Sigmoid colon (tissue), 7 donors: ENCODE results near the gene PLEKHN1. TPM values are rescaled to one million over a fixed set of nuclear protein-coding genes. Genes with fewer than 3 reads are reported as not detected.

Source experiments
- DNase-seq: peaks from one replicate; pipeline ENCODE4 v3.0.0-alpha.2; 2019
- H3K27ac ChIP-seq, 4 donors: fragments of 200-600 bp; sonication (generic); one replicate each; pipeline ENCODE4 v1.5.1; 2016 to 2019; ENCODE audit warnings: mild to moderate bottlenecking in 1 of 4
- H3K27me3 ChIP-seq, 3 donors: fragments of 200-600 bp; sonication (generic); one replicate each; pipeline ENCODE4 v1.5.1; 2019; ENCODE audit warnings: mild to moderate bottlenecking in 1 of 3
- H3K36me3 ChIP-seq, 4 donors: fragments of 200-600 bp; sonication (generic); one replicate each; pipeline ENCODE4 v1.5.1; 2016 to 2019
- H3K4me1 ChIP-seq, 4 donors: fragments of 200-600 bp; sonication (generic); one replicate each; pipeline ENCODE4 v1.5.1; 2017 to 2019
- H3K4me3 ChIP-seq, 4 donors: fragments of 200-600 bp; sonication (generic); one replicate each; pipeline ENCODE4 v1.5.1; 2017 to 2019; ENCODE audit warnings: mild to moderate bottlenecking in 2 of 4, moderate library complexity in 1 of 4
- H3K9me3 ChIP-seq, 4 donors: fragments of 200-600 bp in 3 of 4; sonication (generic) in 3 of 4; one replicate each; pipeline versions ENCODE4 v1.5.1 to v1.6.1; 2013 to 2019
- CTCF ChIP-seq, 4 experiments: fragments of 450-650 bp in 3 of 4; fragments of 200-600 bp in 1 of 4; IDR thresholded peaks; one replicate each; pipeline ENCODE4 v1.5.1; 2016 to 2019; ENCODE audit warnings: antibody characterized with exemption in 4 of 4, mild to moderate bottlenecking in 3 of 4, moderate library complexity in 2 of 4
- EP300 ChIP-seq, 4 donors: sonication (generic); formaldehyde crosslinking; IDR thresholded peaks; one replicate each; pipeline ENCODE4 v1.6.1; 2017; ENCODE audit warnings: antibody characterized with exemption in 4 of 4
- POLR2A ChIP-seq, 2 donors: fragments of 450-650 bp; IDR thresholded peaks; one replicate each; pipeline ENCODE4 v1.6.1; 2016; ENCODE audit warnings: antibody characterized with exemption in 2 of 2, mild to moderate bottlenecking in 2 of 2, moderate library complexity in 2 of 2
- POLR2AphosphoS5 ChIP-seq, 4 donors: sonication (generic); formaldehyde crosslinking; IDR thresholded peaks; one replicate each; pipeline ENCODE4 v1.6.1; 2017; ENCODE audit warnings: antibody characterized with exemption in 4 of 4
- WGBS, 2 donors: extraction: QIAGEN DNeasy Blood & Tissue Kit; methylation state at CpG; one replicate each; pipeline ENCODE4 v1.1.7; 2013; 5-methylcytosine and 5-hydroxymethylcytosine counted together
- intact Hi-C: fragments of 100-400 bp; cut with DNase I; formaldehyde crosslinking; loops from one replicate; pipeline ENCODE4 v1.15.1; 2023
- polyA plus RNA-seq, 3 donors: library from polyadenylated mRNA; stranded (reverse); fragments of 200-250 nt; gene quantifications; one replicate each; pipeline ENCODE4 v1.2.3, GENCODE V29; 2013
- total RNA-seq, 4 donors: library from RNA; depleted of rRNA; stranded (reverse); fragments of >200 nt; gene quantifications; one replicate each; pipeline ENCODE4 v1.1.0, GENCODE V29; 2016
- donor health status: healthy with polysubstance abuse.
- donor health status: Bipolar disorder and iron deficiency.
- donor health status: healthy.

Gene PLEKHN1
- total and polyA plus RNA-seq, 7 donors = 0.46 to 1.5 TPM; not detected in 5

GRCh38 chr1:942411-942821 lies 23.9 kb upstream of the PLEKHN1 start:
- TF ChIP-seq EP300 (IDR thresholded peaks at IDR 0.05) (no peak), CTCF (IDR thresholded peaks at IDR 0.05) (no peak), POLR2AphosphoS5 (IDR thresholded peaks at IDR 0.05) (no peak), POLR2A (IDR thresholded peaks at IDR 0.05) (no peak)
- Histone ChIP-seq H3K4me1 (peaks cover 0 to 40% (median 38%) of the 10 kb centered on the region in 4 donors), H3K9me3 (no peaks in the 10 kb centered on the region), H3K36me3 (peaks cover 0 to 31% (median under 1%) of the 10 kb centered on the region in 4 donors), H3K27ac (peak overlapping the region in 3 of 4 donors; percentile 56 to 75 (median 64)), H3K27me3 (peaks cover 47 to 65% (median 56%) of the 10 kb centered on the region in 3 donors), H3K4me3 (peak overlapping the region in 3 of 4 donors; percentile 19 to 49 (median 42))
- intact Hi-C loops = loop anchor here (5.0 kb wide), 1 partner anchor 35 kb away; no protein-coding TSS in a partner anchor
- no peak for DNase-seq
- 1 to 2% methylated on average over 48 of the region's 48 CpGs for WGBS, 2 donors

GRCh38 chr1:942864-943533 lies 23.3 kb upstream of the PLEKHN1 start:
- peaks cover 0 to 36% (median 4%) of the 10 kb centered on the region in 4 donors for H3K36me3 ChIP-seq
- H3K27ac ChIP-seq = peak overlapping the region in 3 of 4 donors; percentile 56 to 75 (median 64)
- intact Hi-C loops = loop anchor here (5.0 kb wide), 1 partner anchor 36 kb away; no protein-coding TSS in a partner anchor
- peak overlapping the region in 3 of 4 donors; percentile 19 to 49 (median 42) for H3K4me3 ChIP-seq
- 4 to 16% methylated on average over 27 of the region's 27 CpGs for WGBS, 2 donors
- peaks cover 42 to 59% (median 51%) of the 10 kb centered on the region in 3 donors for H3K27me3 ChIP-seq
- TF ChIP-seq POLR2AphosphoS5 (IDR thresholded peaks at IDR 0.05) (peak in 2 of 4 donors; percentile 20 to 21), EP300 (IDR thresholded peaks at IDR 0.05) (no peak), CTCF (IDR thresholded peaks at IDR 0.05) (no peak), POLR2A (IDR thresholded peaks at IDR 0.05) (no peak)
- H3K4me1 ChIP-seq = peaks cover 0 to 40% (median 38%) of the 10 kb centered on the region in 4 donors
- DNase-seq = peak; percentile 86
- no peaks in the 10 kb centered on the region for H3K9me3 ChIP-seq

- intact Hi-C loops = loop anchor here (5.0 kb wide), 1 partner anchor 36 kb away; no protein-coding TSS in a partner anchor
- Histone ChIP-seq H3K36me3 (peaks cover 0 to 44% (median 10%) of the 10 kb centered on the region in 4 donors), H3K4me3 (no peak overlapping the region), H3K27me3 (peaks cover 38 to 52% (median 49%) of the 10 kb centered on the region in 3 donors), H3K9me3 (no peaks in the 10 kb centered on the region), H3K4me1 (peaks cover 0 to 40% (median 38%) of the 10 kb centered on the region in 4 donors), H3K27ac (peak overlapping the region; percentile 40 to 75 (median 60))
- DNase-seq = no peak
- 65 to 76% methylated on average over 27 of the region's 27 CpGs for WGBS, 2 donors
- TF ChIP-seq POLR2AphosphoS5 (IDR thresholded peaks at IDR 0.05) (no peak), CTCF (IDR thresholded peaks at IDR 0.05) (no peak), POLR2A (IDR thresholded peaks at IDR 0.05) (no peak), EP300 (IDR thresholded peaks at IDR 0.05) (no peak)
Measured at GRCh38 chr1:943545-944340, 22.5 kb upstream of the PLEKHN1 start.

- WGBS, 2 donors = 72 to 74% methylated on average over 28 of the region's 28 CpGs
- DNase-seq = no peak
- Histone ChIP-seq H3K27me3 (peaks cover 34 to 43% (median 40%) of the 10 kb centered on the region in 3 donors), H3K9me3 (no peaks in the 10 kb centered on the region), H3K27ac (peak overlapping the region; percentile 40 to 75 (median 60)), H3K36me3 (peaks cover 8 to 53% (median 16%) of the 10 kb centered on the region in 4 donors), H3K4me1 (peaks cover 0 to 37% (median 35%) of the 10 kb centered on the region in 4 donors), H3K4me3 (no peak overlapping the region)
- TF ChIP-seq POLR2A (IDR thresholded peaks at IDR 0.05) (no peak), EP300 (IDR thresholded peaks at IDR 0.05) (no peak), POLR2AphosphoS5 (IDR thresholded peaks at IDR 0.05) (no peak), CTCF (IDR thresholded peaks at IDR 0.05) (no peak)
- intact Hi-C loops = loop anchor here (5.0 kb wide), 1 partner anchor 37 kb away; no protein-coding TSS in a partner anchor
Measured at GRCh38 chr1:944341-945325, 21.6 kb upstream of the PLEKHN1 start.
